DND-41 (cell line): ENCODE data around the gene UBL4B.

Experiments used
- CTCF ChIP-seq: IDR thresholded peaks from 2 replicates; pipeline ENCODE4 v1.5.1; 2012; ENCODE audit warnings: borderline replicate concordance, low read length, moderate library complexity, mild to moderate bottlenecking; ENCODE audit not compliant: poor library complexity, severe bottlenecking; ENCODE audit errors: extremely low read depth
- EZH2 ChIP-seq: IDR thresholded peaks from 3 replicates; pipeline ENCODE4 v1.6.1; 2012; ENCODE audit warnings: borderline replicate concordance, low read depth, mild to moderate bottlenecking, moderate library complexity, low read length, inconsistent platforms; ENCODE audit not compliant: severe bottlenecking

- TF ChIP-seq CTCF (no peak), EZH2 (no peak)
Observed at GRCh38 chr1:110092991-110093390, 19.3 kb upstream of the UBL4B start.
